ENCODE measurements around the gene PHC2. TPM values are rescaled to one million over a fixed set of nuclear protein-coding genes. Genes with fewer than 3 reads are reported as not detected.
A peak's percentile ranks its signal among the peaks of the same experiment; 100 is the strongest.

Gene PHC2
- polyA plus RNA-seq, 1 donor from 2014 or later = 171 TPM

- Histone ChIP-seq H3K27me3 (ENCODE audit: insufficient read depth, low read depth, low read length) (no peaks in the 10 kb centered on the region), H3F3A (ENCODE audit: insufficient read depth, low read length, poor library complexity, severe bottlenecking) (peaks cover 22% of the 10 kb centered on the region), H3K79me2 (replicated peaks; ENCODE audit: insufficient read depth, low read length) (peaks cover 26% of the 10 kb centered on the region), H3K4me3 (ENCODE audit: low read length) (no peak overlapping the region), H4K20me1 (ENCODE audit: insufficient read depth) (no peaks in the 10 kb centered on the region), H3K4me2 (ENCODE audit: low read length) (no peak overlapping the region), H3K9me3 (ENCODE audit: low read length) (no peaks in the 10 kb centered on the region), H3K27ac (ENCODE audit: low read length) (peak overlapping the region; percentile 99), H2AFZ (ENCODE audit: low read depth, low read length) (no peak overlapping the region), H3K36me3 (ENCODE audit: insufficient read depth, low read length) (no peaks in the 10 kb centered on the region), H3K9ac (ENCODE audit: low read length) (peak overlapping the region; percentile 17), H3K9me2 (ENCODE audit: insufficient read depth, low read length) (no peaks in the 10 kb centered on the region)
- TF ChIP-seq, protein P1, sequence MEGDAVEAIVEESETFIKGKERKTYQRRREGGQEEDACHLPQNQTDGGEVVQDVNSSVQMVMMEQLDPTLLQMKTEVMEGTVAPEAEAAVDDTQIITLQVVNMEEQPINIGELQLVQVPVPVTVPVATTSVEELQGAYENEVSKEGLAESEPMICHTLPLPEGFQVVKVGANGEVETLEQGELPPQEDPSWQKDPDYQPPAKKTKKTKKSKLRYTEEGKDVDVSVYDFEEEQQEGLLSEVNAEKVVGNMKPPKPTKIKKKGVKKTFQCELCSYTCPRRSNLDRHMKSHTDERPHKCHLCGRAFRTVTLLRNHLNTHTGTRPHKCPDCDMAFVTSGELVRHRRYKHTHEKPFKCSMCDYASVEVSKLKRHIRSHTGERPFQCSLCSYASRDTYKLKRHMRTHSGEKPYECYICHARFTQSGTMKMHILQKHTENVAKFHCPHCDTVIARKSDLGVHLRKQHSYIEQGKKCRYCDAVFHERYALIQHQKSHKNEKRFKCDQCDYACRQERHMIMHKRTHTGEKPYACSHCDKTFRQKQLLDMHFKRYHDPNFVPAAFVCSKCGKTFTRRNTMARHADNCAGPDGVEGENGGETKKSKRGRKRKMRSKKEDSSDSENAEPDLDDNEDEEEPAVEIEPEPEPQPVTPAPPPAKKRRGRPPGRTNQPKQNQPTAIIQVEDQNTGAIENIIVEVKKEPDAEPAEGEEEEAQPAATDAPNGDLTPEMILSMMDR (IDR thresholded peaks at IDR 0.05; ENCODE audit: poor library complexity, severe bottlenecking) = no peak
- TF ChIP-seq EZH2 (IDR thresholded peaks at IDR 0.05; ENCODE audit: borderline replicate concordance, insufficient read depth, low read length, poor library complexity, severe bottlenecking) = no peak
- no peak for TF ChIP-seq POLR2AphosphoS5 (IDR thresholded peaks at IDR 0.05)
- TF ChIP-seq RAD21 (conservative IDR thresholded peaks at IDR 0.05) = no peak
Measured at GRCh38 chr1:33394770-33395169, 36.1 kb downstream of the PHC2 start.

DNA sequence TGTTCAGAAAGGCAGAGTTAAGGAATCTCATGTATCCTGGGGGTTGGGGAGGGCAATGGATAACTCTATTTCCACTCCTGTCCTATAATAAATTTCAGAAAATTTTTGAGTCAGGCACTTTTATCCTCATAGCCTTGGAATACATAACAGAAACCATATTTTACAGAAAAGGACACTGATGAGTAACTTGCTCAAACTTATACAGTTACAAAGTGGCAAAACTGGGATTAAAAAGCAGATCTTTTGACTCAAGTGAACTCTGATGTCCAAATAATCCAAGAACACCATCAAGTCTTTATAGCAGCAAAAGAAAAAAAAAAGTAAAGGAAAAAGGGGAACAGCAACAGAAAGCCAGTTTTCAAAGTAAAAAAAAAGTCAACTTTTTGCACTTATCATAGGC, 36.9 kb downstream of the PHC2 start:
- Histone ChIP-seq H3F3A (ENCODE audit: insufficient read depth, low read length, poor library complexity, severe bottlenecking) (peaks cover 22% of the 10 kb centered on the region), H4K20me1 (ENCODE audit: insufficient read depth) (no peaks in the 10 kb centered on the region), H3K27me3 (ENCODE audit: insufficient read depth, low read depth, low read length) (no peaks in the 10 kb centered on the region), H3K9ac (ENCODE audit: low read length) (peak overlapping the region; percentile 92), H3K79me2 (replicated peaks; ENCODE audit: insufficient read depth, low read length) (peaks cover 34% of the 10 kb centered on the region), H3K27ac (ENCODE audit: low read length) (peak overlapping the region; percentile 99), H2AFZ (ENCODE audit: low read depth, low read length) (no peak overlapping the region), H3K9me3 (ENCODE audit: low read length) (no peaks in the 10 kb centered on the region), H3K36me3 (ENCODE audit: insufficient read depth, low read length) (no peaks in the 10 kb centered on the region), H3K4me2 (ENCODE audit: low read length) (peak overlapping the region; percentile 89), H3K9me2 (ENCODE audit: insufficient read depth, low read length) (no peaks in the 10 kb centered on the region), H3K4me3 (ENCODE audit: low read length) (peak overlapping the region; percentile 71)
- TF ChIP-seq EZH2 (IDR thresholded peaks at IDR 0.05; ENCODE audit: borderline replicate concordance, insufficient read depth, low read length, poor library complexity, severe bottlenecking) = no peak
- no peak for TF ChIP-seq POLR2AphosphoS5 (IDR thresholded peaks at IDR 0.05)
- TF ChIP-seq RAD21 (conservative IDR thresholded peaks at IDR 0.05) = no peak
- TF ChIP-seq TAF1 (IDR thresholded peaks at IDR 0.05; ENCODE audit: low read depth) = no peak
- TF ChIP-seq EP300 (conservative IDR thresholded peaks at IDR 0.05; ENCODE audit: poor library complexity, severe bottlenecking) = no peak
- TF ChIP-seq, protein P2, sequence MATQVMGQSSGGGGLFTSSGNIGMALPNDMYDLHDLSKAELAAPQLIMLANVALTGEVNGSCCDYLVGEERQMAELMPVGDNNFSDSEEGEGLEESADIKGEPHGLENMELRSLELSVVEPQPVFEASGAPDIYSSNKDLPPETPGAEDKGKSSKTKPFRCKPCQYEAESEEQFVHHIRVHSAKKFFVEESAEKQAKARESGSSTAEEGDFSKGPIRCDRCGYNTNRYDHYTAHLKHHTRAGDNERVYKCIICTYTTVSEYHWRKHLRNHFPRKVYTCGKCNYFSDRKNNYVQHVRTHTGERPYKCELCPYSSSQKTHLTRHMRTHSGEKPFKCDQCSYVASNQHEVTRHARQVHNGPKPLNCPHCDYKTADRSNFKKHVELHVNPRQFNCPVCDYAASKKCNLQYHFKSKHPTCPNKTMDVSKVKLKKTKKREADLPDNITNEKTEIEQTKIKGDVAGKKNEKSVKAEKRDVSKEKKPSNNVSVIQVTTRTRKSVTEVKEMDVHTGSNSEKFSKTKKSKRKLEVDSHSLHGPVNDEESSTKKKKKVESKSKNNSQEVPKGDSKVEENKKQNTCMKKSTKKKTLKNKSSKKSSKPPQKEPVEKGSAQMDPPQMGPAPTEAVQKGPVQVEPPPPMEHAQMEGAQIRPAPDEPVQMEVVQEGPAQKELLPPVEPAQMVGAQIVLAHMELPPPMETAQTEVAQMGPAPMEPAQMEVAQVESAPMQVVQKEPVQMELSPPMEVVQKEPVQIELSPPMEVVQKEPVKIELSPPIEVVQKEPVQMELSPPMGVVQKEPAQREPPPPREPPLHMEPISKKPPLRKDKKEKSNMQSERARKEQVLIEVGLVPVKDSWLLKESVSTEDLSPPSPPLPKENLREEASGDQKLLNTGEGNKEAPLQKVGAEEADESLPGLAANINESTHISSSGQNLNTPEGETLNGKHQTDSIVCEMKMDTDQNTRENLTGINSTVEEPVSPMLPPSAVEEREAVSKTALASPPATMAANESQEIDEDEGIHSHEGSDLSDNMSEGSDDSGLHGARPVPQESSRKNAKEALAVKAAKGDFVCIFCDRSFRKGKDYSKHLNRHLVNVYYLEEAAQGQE (IDR thresholded peaks at IDR 0.05; ENCODE audit: borderline replicate concordance) = no peak
- no peak for TF ChIP-seq SMC3 (conservative IDR thresholded peaks at IDR 0.05; ENCODE audit: poor library complexity)
- TF ChIP-seq, protein P1 (IDR thresholded peaks at IDR 0.05; ENCODE audit: poor library complexity, severe bottlenecking) = no peak
- TF ChIP-seq MXI1 (conservative IDR thresholded peaks at IDR 0.05; ENCODE audit: poor library complexity, severe bottlenecking) = no peak

Data from neural cell (in vitro differentiated cells).